GM12891 (cell line): ENCODE data around the gene SLC35F4.

ENCODE experiments used
- POLR2A ChIP-seq: IDR thresholded peaks from 2 replicates; pipeline ENCODE4 v1.6.1; 2011; ENCODE audit warnings: low read depth, low read length, control low read depth
- POLR2AphosphoS5 ChIP-seq: IDR thresholded peaks from 2 replicates; pipeline ENCODE4 v1.6.1; 2011; ENCODE audit warnings: low read depth, low read length, control low read depth
- POU2F2 ChIP-seq: IDR thresholded peaks from 2 replicates; pipeline ENCODE4 v1.6.1; 2011; ENCODE audit warnings: low read depth, mild to moderate bottlenecking, control low read depth, low read length, moderate library complexity
- SPI1 ChIP-seq: IDR thresholded peaks from 2 replicates; pipeline ENCODE4 v1.6.1; 2011; ENCODE audit warnings: low read depth, low read length, control low read depth
- TAF1 ChIP-seq: IDR thresholded peaks from 2 replicates; pipeline ENCODE4 v1.6.1; 2011; ENCODE audit warnings: low read depth, low read length, control low read depth

DNA sequence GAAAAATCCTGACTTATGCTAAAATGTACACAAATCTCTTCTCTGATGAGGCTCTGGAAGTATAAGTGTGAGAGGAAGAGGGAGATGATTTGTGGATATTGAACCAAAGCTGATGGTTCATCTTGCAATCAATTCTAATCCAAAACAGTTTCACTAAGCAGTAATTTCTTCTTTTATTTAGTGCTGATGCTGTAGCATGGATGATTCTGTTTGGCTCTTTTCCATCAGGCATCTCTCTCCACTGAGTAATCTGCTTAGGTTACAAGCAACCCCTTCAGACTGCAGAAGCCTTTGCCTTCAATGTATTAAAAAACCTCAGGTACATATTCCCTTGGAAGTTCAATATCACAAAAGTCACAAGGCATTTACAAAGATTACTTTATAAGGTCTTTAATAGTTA is 213.1 kb downstream of the SLC35F4 start:
- no peak for TF ChIP-seq TAF1
- no peak for TF ChIP-seq POLR2A
- no peak for TF ChIP-seq POLR2AphosphoS5
- no peak for TF ChIP-seq SPI1
- no peak for TF ChIP-seq POU2F2
